ENCODE measurements around the gene CEP85. TPM values are rescaled to one million over a fixed set of nuclear protein-coding genes. Genes with fewer than 3 reads are reported as not detected.
"Not testable (repeated sequence)": the region's sequence is repeated elsewhere in the genome, so short reads cannot be mapped to it uniquely, and the experiment has no call there.

Gene CEP85
- total RNA-seq, 1 donor from 2014 or later: 14.6 TPM

GRCh38 chr1:26289158-26290059 lies 55.4 kb downstream of the CEP85 start:
- H3K4me3 ChIP-seq (ENCODE audit: low read depth, low read length): no peak overlapping the region
- no peak for DNase-seq (ENCODE audit: low read depth)
- TF ChIP-seq CTCF (conservative IDR thresholded peaks at IDR 0.05; ENCODE audit: low read depth, low read length): no peak

GRCh38 chr1:26290122-26290881 lies 56.3 kb downstream of the CEP85 start:
- TF ChIP-seq CTCF (conservative IDR thresholded peaks at IDR 0.05; ENCODE audit: low read depth, low read length): no peak

GRCh38 chr1:26290882-26291261 lies 56.9 kb downstream of the CEP85 start:
- H3K4me3 ChIP-seq (ENCODE audit: low read depth, low read length): no peak overlapping the region
- TF ChIP-seq CTCF (conservative IDR thresholded peaks at IDR 0.05; ENCODE audit: low read depth, low read length): no peak
- no peak for DNase-seq (ENCODE audit: low read depth)

More at GRCh38 chr1:26290122-26290881, 56.3 kb downstream of the CEP85 start:
- no peak for DNase-seq (ENCODE audit: low read depth)
- H3K4me3 ChIP-seq (ENCODE audit: low read depth, low read length): no peak overlapping the region

DNA sequence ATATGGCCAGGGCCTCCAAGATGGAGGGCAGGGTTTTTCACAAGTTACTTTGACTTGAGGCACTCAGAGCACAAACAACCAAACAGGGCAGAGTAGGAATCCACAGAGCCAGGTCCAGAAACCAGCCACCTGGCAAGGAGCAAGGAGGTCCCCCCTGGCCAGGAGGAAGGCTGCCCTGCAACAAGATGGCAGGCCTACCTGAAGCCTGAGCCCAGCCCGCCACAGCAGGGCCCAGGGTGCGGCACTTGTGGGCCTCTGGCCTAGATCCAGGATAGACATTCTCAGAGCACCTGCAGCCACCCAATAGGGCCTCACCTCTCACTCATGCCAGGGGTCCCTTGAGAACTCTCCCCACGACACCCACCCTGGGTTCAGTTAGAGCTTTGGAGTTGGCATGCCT lies 57.4 kb downstream of the CEP85 start:
- no peak overlapping the region for H3K4me3 ChIP-seq (ENCODE audit: low read depth, low read length)
- DNase-seq (ENCODE audit: low read depth): no peak
- no peak for TF ChIP-seq CTCF (conservative IDR thresholded peaks at IDR 0.05; ENCODE audit: low read depth, low read length)

- TF ChIP-seq CTCF (conservative IDR thresholded peaks at IDR 0.05; ENCODE audit: low read depth, low read length): no peak
- DNase-seq (ENCODE audit: low read depth): no peak
- H3K4me3 ChIP-seq (ENCODE audit: low read depth, low read length): no peak overlapping the region
These were observed 57.9 kb downstream of the CEP85 start for GRCh38 chr1:26291939-26292338.

DNA sequence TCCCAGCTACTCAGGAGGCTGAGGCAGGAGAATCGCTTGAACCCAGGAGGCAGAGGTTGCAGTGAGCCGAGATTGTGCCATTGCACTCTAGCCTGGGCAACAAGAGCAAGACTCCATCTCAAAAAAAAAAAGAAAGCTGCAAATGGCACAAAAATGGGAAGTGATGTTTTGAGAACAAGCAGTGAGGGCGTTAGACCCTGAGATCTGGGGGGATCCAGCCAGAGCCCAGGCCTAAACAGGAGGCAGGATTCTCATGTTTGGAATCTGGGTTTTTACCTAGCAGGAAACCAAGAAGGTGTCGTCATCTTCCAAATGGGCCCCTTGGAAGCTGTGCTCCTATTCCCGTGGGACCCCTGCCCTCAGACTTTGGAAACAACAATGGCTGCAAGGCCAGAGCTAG lies 58.7 kb downstream of the CEP85 start:
- DNase-seq (ENCODE audit: low read depth): not testable (repeated sequence)

DNA sequence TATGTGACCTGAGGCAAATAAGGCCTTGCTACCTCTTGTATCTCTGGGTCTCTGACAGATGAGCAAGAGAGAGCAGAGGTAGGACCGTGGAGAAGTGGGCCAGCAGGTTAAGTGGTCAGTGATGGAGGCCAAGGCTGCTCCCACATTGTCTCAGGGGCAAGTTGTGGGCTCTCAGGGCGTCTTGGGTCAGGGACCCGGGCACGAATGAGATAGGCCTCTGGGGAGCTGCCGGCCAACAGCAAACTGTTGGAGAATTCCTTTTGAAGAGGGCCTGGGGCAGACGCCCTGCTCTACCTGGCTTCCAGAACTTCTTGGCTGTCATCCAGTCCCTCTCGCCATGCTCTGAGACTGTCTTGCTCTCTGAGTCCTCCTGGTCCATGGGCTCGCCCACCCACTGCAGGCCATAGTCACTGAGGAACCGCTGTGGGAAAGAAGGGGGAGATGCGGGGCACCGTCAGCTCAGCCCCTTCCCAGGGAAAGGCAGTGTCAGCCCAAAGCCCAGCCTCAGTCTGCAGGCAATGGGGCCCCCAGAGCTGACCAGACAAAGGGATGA lies 60.0 kb downstream of the CEP85 start:
- H3K4me3 ChIP-seq (ENCODE audit: low read depth, low read length): no peak overlapping the region
- DNase-seq (ENCODE audit: low read depth): no peak
- no peak for TF ChIP-seq CTCF (conservative IDR thresholded peaks at IDR 0.05; ENCODE audit: low read depth, low read length)

More for the DNA sequence above, 58.7 kb downstream of the CEP85 start:
- H3K4me3 ChIP-seq (ENCODE audit: low read depth, low read length): not testable (repeated sequence)

All from epithelial cell of proximal tubule (primary cell).